ENCODE measurements around the gene GEMIN4.

DNA sequence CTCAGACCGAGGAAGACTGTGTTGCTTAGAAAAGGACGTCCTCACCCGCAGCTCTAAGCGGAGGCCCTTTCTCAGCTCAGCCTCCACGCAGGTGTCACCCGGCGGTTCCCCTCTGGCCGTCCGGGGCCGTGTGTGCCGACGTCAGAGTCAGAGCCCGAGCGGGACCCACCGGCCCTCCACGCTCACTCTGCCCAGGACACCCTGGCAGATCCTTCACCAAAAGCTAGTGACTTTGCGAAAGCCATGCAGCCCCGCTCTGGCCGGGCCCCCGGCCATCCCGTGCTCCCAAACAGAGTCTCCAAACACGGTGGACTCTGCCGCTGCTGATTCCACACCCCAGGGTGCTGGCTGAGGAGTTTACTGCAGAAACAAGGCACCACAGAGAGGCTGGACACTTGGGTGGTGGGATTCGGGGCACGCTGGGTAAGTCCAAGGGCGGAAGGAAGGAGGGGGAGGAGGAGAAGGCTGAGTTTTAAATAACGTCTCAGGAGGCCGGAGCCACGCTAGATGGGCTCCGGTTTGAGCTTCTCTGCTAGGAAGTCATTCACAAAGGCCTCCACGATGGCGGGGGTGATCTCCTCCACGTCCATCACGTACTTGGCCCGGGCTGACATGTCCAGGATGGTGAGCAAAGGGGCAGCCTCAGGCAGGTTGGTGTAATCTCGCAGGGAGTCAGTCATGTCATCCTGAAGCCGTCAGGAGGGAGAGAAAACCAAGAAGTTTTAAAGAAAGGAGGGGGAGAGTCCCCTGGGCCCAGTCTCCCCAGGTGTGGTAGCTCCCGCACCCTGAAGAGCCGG lies 48.6 kb upstream of the GEMIN4 start:
- TF ChIP-seq, protein P1, sequence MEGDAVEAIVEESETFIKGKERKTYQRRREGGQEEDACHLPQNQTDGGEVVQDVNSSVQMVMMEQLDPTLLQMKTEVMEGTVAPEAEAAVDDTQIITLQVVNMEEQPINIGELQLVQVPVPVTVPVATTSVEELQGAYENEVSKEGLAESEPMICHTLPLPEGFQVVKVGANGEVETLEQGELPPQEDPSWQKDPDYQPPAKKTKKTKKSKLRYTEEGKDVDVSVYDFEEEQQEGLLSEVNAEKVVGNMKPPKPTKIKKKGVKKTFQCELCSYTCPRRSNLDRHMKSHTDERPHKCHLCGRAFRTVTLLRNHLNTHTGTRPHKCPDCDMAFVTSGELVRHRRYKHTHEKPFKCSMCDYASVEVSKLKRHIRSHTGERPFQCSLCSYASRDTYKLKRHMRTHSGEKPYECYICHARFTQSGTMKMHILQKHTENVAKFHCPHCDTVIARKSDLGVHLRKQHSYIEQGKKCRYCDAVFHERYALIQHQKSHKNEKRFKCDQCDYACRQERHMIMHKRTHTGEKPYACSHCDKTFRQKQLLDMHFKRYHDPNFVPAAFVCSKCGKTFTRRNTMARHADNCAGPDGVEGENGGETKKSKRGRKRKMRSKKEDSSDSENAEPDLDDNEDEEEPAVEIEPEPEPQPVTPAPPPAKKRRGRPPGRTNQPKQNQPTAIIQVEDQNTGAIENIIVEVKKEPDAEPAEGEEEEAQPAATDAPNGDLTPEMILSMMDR (IDR thresholded peaks at IDR 0.05; ENCODE audit: borderline replicate concordance, extremely low read depth, low read length, poor library complexity, severe bottlenecking), result no peak
- TF ChIP-seq EZH2 (IDR thresholded peaks at IDR 0.05; ENCODE audit: borderline replicate concordance, low read depth, low read length, severe bottlenecking), result no peak
